AML-193 (cell line): ENCODE results near the gene IARS1.

ENCODE experiments used
- DNase-seq, 2 experiments: peaks; one replicate each; lab custom pipeline; 2025; lab: John Stamatoyannopoulos, UW

IARS1 gene

GRCh38 chr9:92245005-92245797 lies 48.3 kb downstream of the IARS1 start:
- no peak for DNase-seq
